Muscle layer of duodenum (tissue), 2 donors: ENCODE results near the gene FH.
A peak's percentile ranks its signal among the peaks of the same experiment; 100 is the strongest.

Experiments
- H3K27ac ChIP-seq: one replicate; pipeline ENCODE4 v1.7.0; 2013; ENCODE audit warnings: mild to moderate bottlenecking, low read length
- H3K27me3 ChIP-seq: one replicate; pipeline ENCODE4 v1.7.0; 2013; ENCODE audit warnings: low read depth, mild to moderate bottlenecking, control low read depth, low read length
- H3K36me3 ChIP-seq, 2 donors: one replicate each; pipeline ENCODE4 v1.7.0; 2013; ENCODE audit warnings: low read length in 2 of 2, control low read depth in 1 of 2, mild to moderate bottlenecking in 1 of 2; ENCODE audit not compliant: insufficient read depth in 2 of 2, control insufficient read depth in 1 of 2
- H3K4me1 ChIP-seq, 2 donors: one replicate each; pipeline ENCODE4 v1.7.0; 2013; ENCODE audit warnings: low read length in 2 of 2, mild to moderate bottlenecking in 2 of 2, control low read depth in 1 of 2, moderate library complexity in 1 of 2; ENCODE audit not compliant: insufficient read depth in 2 of 2, control insufficient read depth in 1 of 2
- H3K4me3 ChIP-seq, 2 donors: one replicate each; pipeline ENCODE4 v1.7.0; 2013; ENCODE audit warnings: low read length in 2 of 2, low read depth in 1 of 2, mild to moderate bottlenecking in 1 of 2
- H3K9me3 ChIP-seq, 2 donors: one replicate each; pipeline ENCODE4 v1.7.0; 2013; ENCODE audit warnings: low read length in 2 of 2, control low read depth in 1 of 2, mild to moderate bottlenecking in 1 of 2; ENCODE audit not compliant: control insufficient read depth in 1 of 2
- donor health status: healthy.

FH gene

DNA sequence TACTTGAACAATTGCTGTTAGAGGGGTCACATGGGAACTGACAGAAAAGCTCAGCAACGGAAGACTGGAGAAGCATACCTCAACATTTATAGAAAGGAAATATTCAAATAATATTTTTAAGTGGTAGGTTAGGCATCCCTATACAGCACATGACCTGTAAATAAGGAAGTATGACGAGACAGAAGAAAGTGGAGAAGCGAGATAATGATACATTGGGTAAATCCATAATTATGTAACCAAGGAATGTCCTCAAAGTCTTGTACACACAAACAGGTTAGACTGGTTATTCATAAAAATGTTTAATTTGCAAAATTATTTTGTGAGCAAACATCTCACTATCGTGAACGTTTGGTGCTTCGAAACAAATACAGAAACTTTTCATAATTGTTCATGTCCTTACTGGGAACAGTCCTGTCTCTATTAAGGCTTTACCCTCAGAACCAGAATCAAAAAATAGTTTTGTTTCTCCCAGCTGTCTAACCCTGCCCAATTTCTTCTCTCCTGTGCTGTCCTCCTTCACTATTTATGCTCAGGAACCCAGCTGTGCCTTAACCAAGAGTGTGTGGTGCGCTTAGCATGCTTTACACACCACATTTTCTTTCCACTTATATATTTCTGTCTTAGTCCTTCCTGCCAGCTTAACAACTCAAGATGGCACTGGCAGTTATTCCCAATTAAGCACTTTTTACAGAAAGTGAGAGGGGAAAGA lies 22.8 kb upstream of the FH start:
- Histone ChIP-seq H3K9me3 (no peaks in the 10 kb centered on the region), H3K36me3 (no peaks in the 10 kb centered on the region), H3K27me3 (no peaks in the 10 kb centered on the region), H3K4me1 (no peaks in the 10 kb centered on the region), H3K4me3 (no peak overlapping the region), H3K27ac (no peak overlapping the region)

GRCh38 chr1:241536969-241537368 lies 17.4 kb upstream of the FH start:
- Histone ChIP-seq H3K27me3 (no peaks in the 10 kb centered on the region), H3K36me3 (no peaks in the 10 kb centered on the region), H3K9me3 (no peaks in the 10 kb centered on the region), H3K27ac (no peak overlapping the region), H3K4me3 (no peak overlapping the region), H3K4me1 (no peaks in the 10 kb centered on the region)

GRCh38 chr1:241536304-241536703 lies 16.7 kb upstream of the FH start:
- Histone ChIP-seq H3K9me3 (no peaks in the 10 kb centered on the region), H3K27ac (no peak overlapping the region), H3K27me3 (no peaks in the 10 kb centered on the region), H3K36me3 (no peaks in the 10 kb centered on the region), H3K4me1 (no peaks in the 10 kb centered on the region), H3K4me3 (no peak overlapping the region)

DNA sequence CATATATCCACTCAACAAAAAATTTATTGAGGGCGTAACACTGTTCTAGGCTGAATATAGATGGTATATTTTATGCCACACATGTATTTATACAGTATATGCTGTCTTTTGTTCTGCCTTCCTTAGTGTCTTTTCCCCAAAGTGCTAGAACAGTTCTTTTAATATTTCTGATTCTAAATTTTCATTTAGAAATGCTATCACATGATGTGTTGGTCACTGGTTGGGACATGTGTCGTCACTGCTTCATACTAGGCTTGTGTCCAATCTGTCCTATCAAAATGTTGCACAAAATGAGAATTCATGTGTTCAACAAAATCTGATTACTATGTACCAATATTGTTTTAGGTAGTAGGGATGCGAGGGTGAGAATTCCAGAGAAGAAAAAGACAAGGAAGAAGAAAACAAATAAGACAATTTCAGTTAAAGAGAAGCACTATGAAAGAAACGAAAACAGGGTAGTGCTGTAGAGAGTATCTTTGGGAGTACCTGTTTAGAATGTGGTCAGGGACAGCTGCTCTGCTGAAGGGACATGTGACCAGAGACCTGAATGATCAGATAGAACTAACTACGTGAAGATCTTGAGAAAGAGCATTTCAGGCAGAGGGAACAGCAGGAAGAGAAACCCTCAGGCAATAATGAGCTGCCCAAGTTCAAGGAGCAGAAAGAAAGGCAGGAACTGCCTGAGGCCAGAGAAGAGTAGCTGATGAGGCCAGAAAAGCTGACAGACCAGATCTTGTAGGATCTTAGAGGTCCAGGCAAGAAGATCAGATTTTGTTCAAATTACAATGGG lies 14.0 kb upstream of the FH start:
- no peaks in the 10 kb centered on the region for H3K9me3 ChIP-seq
- H3K27me3 ChIP-seq = no peaks in the 10 kb centered on the region
- no peaks in the 10 kb centered on the region for H3K36me3 ChIP-seq
- no peaks in the 10 kb centered on the region for H3K4me1 ChIP-seq
- H3K4me3 ChIP-seq = no peak overlapping the region
- peak overlapping the region; percentile 1 for H3K27ac ChIP-seq

DNA sequence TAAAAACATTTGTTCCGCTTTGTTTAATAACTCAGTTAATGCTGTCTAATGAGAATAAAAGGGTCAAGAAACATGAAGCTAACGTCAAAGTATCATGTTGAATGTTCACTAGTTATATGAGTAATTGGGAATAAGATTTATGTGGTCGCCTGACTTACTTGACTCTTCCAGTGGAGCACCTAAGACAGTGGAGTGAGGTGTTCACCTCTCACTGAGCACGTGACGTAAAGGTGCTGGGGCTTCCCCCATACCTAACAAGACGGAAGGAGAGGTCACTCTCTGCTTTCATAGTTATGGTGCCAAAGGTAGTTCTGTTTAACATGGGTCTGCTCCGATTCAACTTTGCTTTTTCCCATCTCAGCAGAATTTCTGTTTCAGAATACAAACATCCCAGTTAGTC lies 13.3 kb upstream of the FH start:
- Histone ChIP-seq H3K27ac (peak overlapping the region; percentile 1), H3K27me3 (no peaks in the 10 kb centered on the region), H3K9me3 (no peaks in the 10 kb centered on the region), H3K4me1 (no peaks in the 10 kb centered on the region), H3K4me3 (no peak overlapping the region), H3K36me3 (no peaks in the 10 kb centered on the region)

- peak within 1 kb of the TSS; percentile 41 for H3K27ac ChIP-seq
These were observed 12.6 kb upstream of the FH start, which contains the start of gene KMO for GRCh38 chr1:241532162-241532531. TSS of gene KMO (plus strand) at chr1:241532378. CDS start at chr1:241532445, 67 bp downstream.

GRCh38 chr1:241531195-241532161 lies 11.9 kb upstream of the FH start:
- no peaks in the 10 kb centered on the region for H3K36me3 ChIP-seq
- H3K27ac ChIP-seq = peak overlapping the region; percentile 41
- H3K4me1 ChIP-seq = no peaks in the 10 kb centered on the region
- peak overlapping the region; percentile 70 to 77 for H3K4me3 ChIP-seq
- H3K27me3 ChIP-seq = no peaks in the 10 kb centered on the region
- H3K9me3 ChIP-seq = no peaks in the 10 kb centered on the region

More at GRCh38 chr1:241532162-241532531, 12.6 kb upstream of the FH start, which contains the start of gene KMO:
- Histone ChIP-seq H3K4me3 (peak within 1 kb of the TSS; percentile 70 to 77), H3K9me3 (no peaks in the 10 kb centered on the region), H3K27me3 (no peaks in the 10 kb centered on the region), H3K4me1 (no peaks in the 10 kb centered on the region), H3K36me3 (no peaks in the 10 kb centered on the region)

DNA sequence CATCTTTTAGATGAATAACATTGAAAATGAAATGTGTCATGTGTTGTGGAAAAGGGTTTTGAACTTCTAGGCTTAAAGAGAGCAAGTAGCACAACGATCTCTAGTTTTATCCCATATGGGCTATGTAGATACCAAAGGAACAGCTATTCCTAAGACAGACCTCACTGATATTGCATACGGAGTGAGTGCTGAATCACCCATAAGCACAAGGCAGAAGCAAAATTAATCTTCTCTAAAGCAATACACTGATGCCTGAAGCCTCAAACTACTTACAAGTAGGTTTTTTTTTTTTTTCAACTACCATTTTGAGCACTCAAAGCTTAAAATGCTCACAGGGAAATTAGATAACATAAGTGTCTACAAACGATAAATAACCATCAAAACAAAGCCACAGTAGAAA lies 7.6 kb upstream of the FH start:
- Histone ChIP-seq H3K36me3 (no peaks in the 10 kb centered on the region), H3K27ac (no peak overlapping the region), H3K4me1 (no peaks in the 10 kb centered on the region), H3K27me3 (no peaks in the 10 kb centered on the region), H3K9me3 (no peaks in the 10 kb centered on the region), H3K4me3 (no peak overlapping the region)

GRCh38 chr1:241525026-241525425 lies 5.5 kb upstream of the FH start:
- H3K27ac ChIP-seq = no peak overlapping the region
- no peaks in the 10 kb centered on the region for H3K27me3 ChIP-seq
- H3K36me3 ChIP-seq = no peaks in the 10 kb centered on the region
- H3K9me3 ChIP-seq = no peaks in the 10 kb centered on the region
- no peaks in the 10 kb centered on the region for H3K4me1 ChIP-seq
- no peak overlapping the region for H3K4me3 ChIP-seq

- Histone ChIP-seq H3K4me1 (peaks cover 3 to 9% of the 10 kb centered on the region in 2 donors), H3K27ac (no peak overlapping the region), H3K36me3 (no peaks in the 10 kb centered on the region), H3K9me3 (no peaks in the 10 kb centered on the region), H3K27me3 (no peaks in the 10 kb centered on the region), H3K4me3 (no peak overlapping the region)
These were observed 2.2 kb upstream of the FH start for GRCh38 chr1:241521718-241522117.

DNA sequence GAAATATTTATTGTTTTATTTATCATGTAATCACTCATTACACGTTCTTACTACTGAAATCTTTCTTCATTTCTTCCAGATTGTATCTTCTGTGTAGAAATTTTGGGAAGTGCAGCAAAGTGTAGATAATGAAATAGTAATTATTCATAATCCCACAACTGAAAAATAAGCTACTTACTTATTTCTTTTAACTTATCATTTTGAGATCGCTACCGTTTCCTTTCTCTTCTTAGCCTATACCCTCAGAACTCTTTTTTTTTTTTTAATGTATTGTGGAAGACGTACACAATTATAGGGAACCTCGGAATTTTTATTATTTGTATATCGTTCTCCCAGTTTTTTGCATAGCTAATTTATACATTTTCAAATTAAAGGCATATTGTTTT lies 518 bp upstream of the FH start:
- H3K27ac ChIP-seq = peak overlapping the region; percentile 54
- H3K27me3 ChIP-seq = no peaks in the 10 kb centered on the region
- peaks cover 3 to 9% of the 10 kb centered on the region in 2 donors for H3K4me1 ChIP-seq
- H3K4me3 ChIP-seq = peak overlapping the region; percentile 64 to 92
- peaks cover 3 to 5% of the 10 kb centered on the region in 2 donors for H3K36me3 ChIP-seq
- H3K9me3 ChIP-seq = no peaks in the 10 kb centered on the region
